ENCODE results near the gene MACROH2A1. TPM values are rescaled to one million over a fixed set of nuclear protein-coding genes. Genes with fewer than 3 reads are reported as not detected.

MACROH2A1 gene
- 100 to 1,000 TPM; 196 to 251 (median 209) TPM for total RNA-seq

GRCh38 chr5:135398855-135399793 is at the start of gene MACROH2A1:
MACROH2A1 (minus strand) TSS chr5:135399231; CDS start chr5:135389093, 10,138 bp downstream.
- H3K4me1 ChIP-seq: peaks cover 50% of the 10 kb centered on the region
- H3K36me3 ChIP-seq: no peaks in the 10 kb centered on the region
- peak within 1 kb of the TSS; percentile 91 for H3K4me3 ChIP-seq
- no peak for TF ChIP-seq EP300 (IDR thresholded peaks at IDR 0.05)
- peak; percentile 58 to 78 for TF ChIP-seq POLR2A (IDR thresholded peaks at IDR 0.05)
- no peak for TF ChIP-seq CTCF (IDR thresholded peaks at IDR 0.05)
- TF ChIP-seq POLR2AphosphoS5 (IDR thresholded peaks at IDR 0.05): peak in 2 of 3 donors; percentile 13 to 36
- H3K9me3 ChIP-seq: no peaks in the 10 kb centered on the region
- peak within 1 kb of the TSS; percentile 89 for H3K27ac ChIP-seq
- no peaks in the 10 kb centered on the region for H3K27me3 ChIP-seq
- DNase-seq (ENCODE audit: low spot score in 2 of 2): peak; percentile 91 to 95
- 3% methylated on average over 26 of the region's 109 CpGs for WGBS

- Histone ChIP-seq H3K27me3 (peaks cover 18% of the 10 kb centered on the region), H3K4me1 (no peaks in the 10 kb centered on the region), H3K4me3 (no peak overlapping the region), H3K36me3 (no peaks in the 10 kb centered on the region), H3K27ac (no peak overlapping the region), H3K9me3 (no peaks in the 10 kb centered on the region)
- TF ChIP-seq EP300 (IDR thresholded peaks at IDR 0.05) (no peak), CTCF (IDR thresholded peaks at IDR 0.05) (no peak), POLR2A (IDR thresholded peaks at IDR 0.05) (no peak), POLR2AphosphoS5 (IDR thresholded peaks at IDR 0.05) (no peak)
- peak in 1 of 2 donors; percentile 26 for DNase-seq (ENCODE audit: low spot score in 2 of 2)
- 68% methylated on average over 9 of the region's 9 CpGs for WGBS
Observed at GRCh38 chr5:135448071-135448739, 49.2 kb upstream of the MACROH2A1 start.

DNA sequence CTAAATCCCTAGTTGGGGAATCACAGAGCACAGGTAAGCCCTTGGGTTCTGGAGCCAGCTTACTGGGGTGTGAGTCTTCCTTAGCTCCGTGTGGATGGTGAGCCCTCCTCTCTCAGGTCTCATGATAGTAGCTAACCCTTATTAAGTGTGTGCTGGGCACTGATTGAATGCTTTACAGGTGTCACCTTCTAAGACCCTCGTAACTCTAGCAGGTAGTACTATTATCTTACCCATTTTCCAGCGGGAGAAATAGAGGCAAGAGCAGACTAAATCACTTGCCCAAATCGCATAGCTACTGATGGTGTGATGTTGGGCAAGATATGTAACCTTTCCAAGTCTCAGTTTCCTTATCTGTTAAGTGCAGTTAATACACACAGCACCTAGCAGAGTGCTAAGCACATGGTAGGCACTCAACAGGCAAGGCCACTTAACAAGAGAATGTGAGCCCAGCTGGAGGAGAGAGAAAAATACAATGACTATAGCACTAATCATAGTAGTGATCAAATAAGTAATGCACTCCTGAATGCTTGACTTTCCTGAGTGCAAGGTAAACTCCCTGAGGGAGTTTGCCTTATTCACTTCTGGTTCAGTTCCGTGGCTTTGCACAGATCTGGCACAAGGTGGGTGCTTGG is 48.4 kb upstream of the MACROH2A1 start, which contains the start of gene DCANP1:
TSS of gene DCANP1 (minus strand) at position 51 of the 632 bp plus-strand sequence. CDS start 240 bp downstream, outside the sequence.
- DNase-seq (ENCODE audit: low spot score in 2 of 2): peak in 1 of 2 donors; percentile 15
- Histone ChIP-seq H3K27me3 (peaks cover 14% of the 10 kb centered on the region), H3K27ac (no peak within 1 kb of the TSS), H3K4me1 (no peaks in the 10 kb centered on the region), H3K36me3 (no peaks in the 10 kb centered on the region), H3K9me3 (no peaks in the 10 kb centered on the region), H3K4me3 (no peak within 1 kb of the TSS)
- TF ChIP-seq POLR2AphosphoS5 (IDR thresholded peaks at IDR 0.05) (no peak), EP300 (IDR thresholded peaks at IDR 0.05) (no peak), CTCF (IDR thresholded peaks at IDR 0.05) (no peak), POLR2A (IDR thresholded peaks at IDR 0.05) (no peak)
- 91% methylated on average over 5 of the region's 5 CpGs for WGBS

DNA sequence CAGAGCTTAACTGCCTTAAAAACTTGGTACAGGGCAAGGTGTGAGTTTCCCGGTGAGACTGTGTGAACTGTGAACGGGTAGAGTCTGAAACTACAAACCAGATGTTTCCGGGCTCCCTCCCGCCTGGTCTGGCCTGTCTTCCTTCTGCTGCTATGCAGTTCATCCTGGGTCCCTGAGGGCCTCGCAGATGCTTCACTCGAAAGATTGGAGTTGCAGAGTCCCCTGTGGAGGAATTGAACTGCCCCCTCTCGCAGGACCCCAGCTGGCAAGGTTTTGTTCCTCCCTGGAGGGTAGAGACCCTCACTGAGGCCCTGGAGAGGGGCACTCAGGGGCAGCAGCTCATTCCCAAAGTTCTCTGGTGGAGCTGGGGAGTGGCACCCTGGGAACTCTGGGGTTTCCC is 47.6 kb upstream of the MACROH2A1 start:
- WGBS: 84% methylated on average over 6 of the region's 7 CpGs

More for the DNA sequence above, 47.6 kb upstream of the MACROH2A1 start:
- peak in 1 of 2 donors; percentile 57 for DNase-seq (ENCODE audit: low spot score in 2 of 2)
- Histone ChIP-seq H3K9me3 (no peaks in the 10 kb centered on the region), H3K27ac (no peak overlapping the region), H3K4me1 (peaks cover under 1% of the 10 kb centered on the region), H3K27me3 (peaks cover 8% of the 10 kb centered on the region), H3K36me3 (no peaks in the 10 kb centered on the region), H3K4me3 (no peak overlapping the region)
- TF ChIP-seq EP300 (IDR thresholded peaks at IDR 0.05) (no peak), CTCF (IDR thresholded peaks at IDR 0.05) (no peak), POLR2A (IDR thresholded peaks at IDR 0.05) (no peak), POLR2AphosphoS5 (IDR thresholded peaks at IDR 0.05) (no peak)
